Fibroblast of lung (primary cell): ENCODE data around the gene GIMAP7.

Source experiments
- EZH2 ChIP-seq: IDR thresholded peaks from 2 replicates; pipeline ENCODE4 v1.5.1; 2012; ENCODE audit warnings: low read length, control low read depth, mild to moderate bottlenecking; ENCODE audit errors: missing control alignments
- TF ChIP-seq, protein P1 (sequence below), 2 donors: IDR thresholded peaks in 1 of 2; conservative IDR thresholded peaks in 1 of 2; 1 replicate in 1 of 2; 2 replicates in 1 of 2; pipeline ENCODE4 v1.5.1; 2011 to 2012; ENCODE audit warnings: low read length in 2 of 2, control low read depth in 1 of 2, inconsistent platforms in 1 of 2, low read depth in 1 of 2, mild to moderate bottlenecking in 1 of 2

DNA sequence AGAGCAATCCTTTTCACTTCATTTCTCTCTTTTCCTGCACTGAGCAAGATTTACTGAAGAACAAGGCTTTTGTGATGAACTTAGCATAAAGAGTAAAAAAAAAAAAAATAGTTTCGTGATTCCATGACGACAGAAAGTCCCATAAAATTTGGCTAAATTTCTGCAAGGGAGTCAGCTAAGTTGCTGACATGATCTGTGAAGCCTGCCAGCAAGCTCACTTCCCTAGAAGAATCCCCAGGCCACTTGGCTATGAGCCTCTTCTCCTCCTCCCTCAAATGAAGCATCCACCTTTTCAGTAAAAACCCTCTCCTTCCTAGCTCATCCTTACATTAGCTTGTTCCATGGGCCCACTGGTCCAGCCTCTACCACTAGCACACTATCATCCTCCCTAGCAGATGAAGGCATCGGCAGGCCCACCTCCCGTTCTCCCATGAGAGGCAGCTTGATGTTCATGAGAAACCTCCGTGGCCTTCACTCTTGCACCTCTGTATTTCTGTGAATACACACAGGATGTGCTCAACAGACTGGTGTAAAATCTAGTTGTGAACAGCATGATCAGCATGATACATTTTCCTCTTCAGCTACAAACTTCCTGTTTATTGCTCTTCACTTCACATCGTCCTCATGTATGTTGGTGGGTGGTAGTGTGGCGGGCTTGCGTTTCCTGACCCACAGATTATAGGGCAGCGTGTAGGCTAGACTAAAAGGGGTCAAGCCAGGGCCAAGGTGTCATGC lies 33.3 kb upstream of the GIMAP7 start:
- TF ChIP-seq, protein P1, sequence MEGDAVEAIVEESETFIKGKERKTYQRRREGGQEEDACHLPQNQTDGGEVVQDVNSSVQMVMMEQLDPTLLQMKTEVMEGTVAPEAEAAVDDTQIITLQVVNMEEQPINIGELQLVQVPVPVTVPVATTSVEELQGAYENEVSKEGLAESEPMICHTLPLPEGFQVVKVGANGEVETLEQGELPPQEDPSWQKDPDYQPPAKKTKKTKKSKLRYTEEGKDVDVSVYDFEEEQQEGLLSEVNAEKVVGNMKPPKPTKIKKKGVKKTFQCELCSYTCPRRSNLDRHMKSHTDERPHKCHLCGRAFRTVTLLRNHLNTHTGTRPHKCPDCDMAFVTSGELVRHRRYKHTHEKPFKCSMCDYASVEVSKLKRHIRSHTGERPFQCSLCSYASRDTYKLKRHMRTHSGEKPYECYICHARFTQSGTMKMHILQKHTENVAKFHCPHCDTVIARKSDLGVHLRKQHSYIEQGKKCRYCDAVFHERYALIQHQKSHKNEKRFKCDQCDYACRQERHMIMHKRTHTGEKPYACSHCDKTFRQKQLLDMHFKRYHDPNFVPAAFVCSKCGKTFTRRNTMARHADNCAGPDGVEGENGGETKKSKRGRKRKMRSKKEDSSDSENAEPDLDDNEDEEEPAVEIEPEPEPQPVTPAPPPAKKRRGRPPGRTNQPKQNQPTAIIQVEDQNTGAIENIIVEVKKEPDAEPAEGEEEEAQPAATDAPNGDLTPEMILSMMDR (conservative IDR thresholded peaks at IDR 0.05 in 1 of 2, IDR thresholded peaks at IDR 0.05 in 1 of 2; ENCODE audit: low read depth in 1 of 2, low read length in 2 of 2), result no peak
- no peak for TF ChIP-seq EZH2
